ENCODE data around the gene PKP2.

GRCh38 chr12:32874975-32875374 lies 21.6 kb downstream of the PKP2 start:
- TF ChIP-seq, protein P1, sequence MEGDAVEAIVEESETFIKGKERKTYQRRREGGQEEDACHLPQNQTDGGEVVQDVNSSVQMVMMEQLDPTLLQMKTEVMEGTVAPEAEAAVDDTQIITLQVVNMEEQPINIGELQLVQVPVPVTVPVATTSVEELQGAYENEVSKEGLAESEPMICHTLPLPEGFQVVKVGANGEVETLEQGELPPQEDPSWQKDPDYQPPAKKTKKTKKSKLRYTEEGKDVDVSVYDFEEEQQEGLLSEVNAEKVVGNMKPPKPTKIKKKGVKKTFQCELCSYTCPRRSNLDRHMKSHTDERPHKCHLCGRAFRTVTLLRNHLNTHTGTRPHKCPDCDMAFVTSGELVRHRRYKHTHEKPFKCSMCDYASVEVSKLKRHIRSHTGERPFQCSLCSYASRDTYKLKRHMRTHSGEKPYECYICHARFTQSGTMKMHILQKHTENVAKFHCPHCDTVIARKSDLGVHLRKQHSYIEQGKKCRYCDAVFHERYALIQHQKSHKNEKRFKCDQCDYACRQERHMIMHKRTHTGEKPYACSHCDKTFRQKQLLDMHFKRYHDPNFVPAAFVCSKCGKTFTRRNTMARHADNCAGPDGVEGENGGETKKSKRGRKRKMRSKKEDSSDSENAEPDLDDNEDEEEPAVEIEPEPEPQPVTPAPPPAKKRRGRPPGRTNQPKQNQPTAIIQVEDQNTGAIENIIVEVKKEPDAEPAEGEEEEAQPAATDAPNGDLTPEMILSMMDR (conservative IDR thresholded peaks at IDR 0.05; ENCODE audit: low read length), result no peak
- TF ChIP-seq EZH2phosphoT487 (IDR thresholded peaks at IDR 0.05; ENCODE audit: borderline replicate concordance, low read depth, low read length), result no peak

All from OCI-LY7 (cell line).